Endometrial microvascular endothelial cells (primary cell): ENCODE results near the gene NFATC1. TPM values are rescaled to one million over a fixed set of nuclear protein-coding genes. Genes with fewer than 3 reads are reported as not detected.

Source experiments
- in situ Hi-C: cut with HindIII; loops from 2 replicates; pipeline ENCODE4 v1.10.0; 2017; ENCODE audit warnings: low sequenced_read_pairs, low pct_unique_long_range_greater_than_20kb; ENCODE audit errors: inconsistent ontology term
- total RNA-seq: library from RNA; depleted of rRNA; stranded (reverse); fragments of >200 nt; gene quantifications from one replicate; pipeline ENCODE4 v1.2.3, GENCODE V29; 2015; ENCODE audit errors: inconsistent ontology term

The NFATC1 gene
- total RNA-seq, 1 donor from 2014 or later, result 8.9 TPM

DNA sequence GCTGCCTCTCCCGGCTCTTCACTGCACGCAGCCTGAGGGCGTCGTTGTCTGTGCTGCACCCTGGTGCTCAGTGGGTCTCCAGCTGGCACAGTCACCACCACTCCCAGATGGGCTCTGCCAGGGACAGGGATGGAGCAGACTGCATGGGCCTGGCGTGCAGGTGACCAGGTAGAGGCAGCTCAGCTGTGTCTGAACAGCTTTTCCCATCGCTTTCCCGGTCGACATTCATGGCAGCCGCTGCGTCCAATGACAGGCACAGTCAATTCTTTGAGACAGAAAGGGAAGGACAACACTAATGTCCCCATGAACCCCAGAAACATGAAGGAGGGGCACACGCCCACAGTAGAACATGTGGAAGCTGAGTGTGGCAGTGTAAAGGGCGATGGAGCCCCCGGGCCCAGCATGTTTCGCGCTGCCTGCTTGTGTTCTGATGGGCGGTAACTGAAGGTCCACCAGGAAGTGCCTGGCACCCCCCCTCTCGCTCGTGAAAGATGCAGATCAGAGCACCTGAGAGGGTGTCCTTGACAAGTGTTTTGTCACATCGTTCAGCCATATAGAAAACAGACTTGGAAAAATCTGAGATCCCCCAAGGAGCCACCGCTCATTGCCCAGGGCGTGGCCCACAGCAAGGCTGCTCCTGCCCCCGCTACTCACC is 122.4 kb downstream of the NFATC1 start:
- in situ Hi-C loops, result no loop called here

DNA sequence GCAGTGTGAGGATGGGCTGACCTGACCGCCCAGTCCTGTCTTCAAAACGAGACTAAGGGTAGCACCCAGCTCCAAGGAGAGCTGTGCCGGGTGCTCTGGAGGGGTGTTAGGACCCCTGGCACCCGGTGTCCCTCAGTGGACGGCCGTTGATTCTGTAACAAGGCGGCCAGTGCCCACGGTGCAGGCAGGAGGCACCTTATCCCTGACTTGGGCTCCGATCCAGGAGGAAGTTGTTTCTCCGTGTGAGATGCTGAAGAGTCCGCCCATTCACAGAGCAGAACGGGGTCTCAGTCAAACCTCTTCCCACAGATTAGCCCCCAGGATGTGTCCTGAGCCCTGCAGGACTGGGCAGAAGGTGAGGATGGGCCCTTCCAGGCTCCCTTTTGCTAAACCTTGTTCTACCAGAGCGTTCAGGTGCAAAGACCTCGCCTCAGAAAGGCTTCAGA is 123.0 kb downstream of the NFATC1 start:
- in situ Hi-C loops, result no loop called here

DNA sequence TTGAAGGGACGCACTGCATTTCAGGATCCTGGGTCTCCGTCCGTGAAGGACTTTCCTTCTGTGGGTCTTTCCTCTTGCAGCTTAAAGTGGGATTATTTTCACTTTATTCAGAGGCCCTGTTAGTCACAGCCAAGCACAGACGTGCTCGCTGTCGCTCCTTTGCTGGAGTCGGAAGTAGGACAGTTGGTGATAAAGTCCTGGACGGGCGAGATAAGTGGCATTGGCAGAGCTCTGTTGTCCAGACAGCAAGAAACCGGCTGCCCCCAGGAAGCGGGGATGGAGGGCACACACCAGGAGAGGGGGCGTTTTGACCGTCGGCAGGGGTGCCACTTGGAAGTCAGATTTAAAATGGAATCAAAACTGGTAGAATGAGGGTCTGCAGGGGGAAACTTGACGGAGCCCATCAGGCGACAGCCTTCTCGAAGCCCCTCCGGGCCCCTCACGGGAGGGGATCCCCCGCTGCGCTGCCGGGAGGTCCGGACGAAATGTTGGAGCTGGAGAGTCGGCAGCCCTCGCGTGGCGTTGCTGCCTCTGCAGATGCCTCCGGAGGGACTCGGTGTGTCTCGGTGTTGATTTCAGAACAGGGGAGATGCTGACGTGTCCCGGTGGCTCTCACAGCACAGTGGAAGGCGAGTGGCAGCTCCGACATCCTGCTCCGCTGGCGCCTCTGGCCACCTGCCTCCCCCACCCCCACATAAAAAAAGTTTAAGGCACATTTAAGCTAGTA is 124.2 kb downstream of the NFATC1 start:
- in situ Hi-C loops, result no loop called here

DNA sequence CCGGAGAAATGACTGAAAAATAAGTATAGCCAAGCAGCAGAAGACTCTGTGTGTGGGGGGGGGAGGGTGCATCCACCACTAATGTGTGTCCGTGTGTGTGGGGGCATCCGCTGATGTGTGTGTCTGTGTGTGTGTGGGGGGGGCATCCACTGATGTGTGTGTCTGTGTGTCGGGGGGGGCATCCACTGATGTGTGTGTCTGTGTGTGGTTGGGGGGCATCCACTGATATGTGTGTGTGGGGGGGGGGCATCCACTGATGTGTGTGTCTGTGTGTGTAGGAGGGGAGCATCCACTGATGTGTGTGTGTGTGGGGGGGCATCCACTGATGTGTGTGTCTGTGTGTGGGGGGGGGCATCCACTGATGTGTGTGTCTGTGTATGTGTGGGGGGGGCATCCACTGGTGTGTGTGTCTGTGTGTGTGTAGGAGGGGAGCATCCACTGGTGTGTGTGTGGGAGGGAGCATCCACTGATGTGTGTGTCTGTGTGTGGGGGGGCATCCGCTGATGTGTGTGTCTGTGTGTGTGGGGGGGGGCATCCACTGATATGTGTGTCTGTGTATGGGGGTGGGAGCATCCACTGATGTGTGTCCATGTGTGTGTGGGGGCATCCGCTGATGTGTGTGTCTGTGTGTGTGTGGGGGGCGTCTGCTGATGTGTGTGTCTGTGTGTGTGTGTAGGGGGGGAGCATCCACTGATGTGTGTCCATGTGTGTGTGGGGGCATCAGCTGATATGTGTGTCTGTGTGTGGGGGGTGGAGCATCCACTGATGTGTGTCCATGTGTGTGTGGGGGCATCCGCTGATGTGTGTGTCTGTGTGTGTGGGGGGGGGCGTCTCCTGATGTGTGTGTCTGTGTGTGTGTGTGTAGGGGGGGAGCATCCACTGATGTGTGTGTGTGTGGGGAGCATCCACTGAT is 125.0 kb downstream of the NFATC1 start:
- in situ Hi-C loops, result no loop called here

DNA sequence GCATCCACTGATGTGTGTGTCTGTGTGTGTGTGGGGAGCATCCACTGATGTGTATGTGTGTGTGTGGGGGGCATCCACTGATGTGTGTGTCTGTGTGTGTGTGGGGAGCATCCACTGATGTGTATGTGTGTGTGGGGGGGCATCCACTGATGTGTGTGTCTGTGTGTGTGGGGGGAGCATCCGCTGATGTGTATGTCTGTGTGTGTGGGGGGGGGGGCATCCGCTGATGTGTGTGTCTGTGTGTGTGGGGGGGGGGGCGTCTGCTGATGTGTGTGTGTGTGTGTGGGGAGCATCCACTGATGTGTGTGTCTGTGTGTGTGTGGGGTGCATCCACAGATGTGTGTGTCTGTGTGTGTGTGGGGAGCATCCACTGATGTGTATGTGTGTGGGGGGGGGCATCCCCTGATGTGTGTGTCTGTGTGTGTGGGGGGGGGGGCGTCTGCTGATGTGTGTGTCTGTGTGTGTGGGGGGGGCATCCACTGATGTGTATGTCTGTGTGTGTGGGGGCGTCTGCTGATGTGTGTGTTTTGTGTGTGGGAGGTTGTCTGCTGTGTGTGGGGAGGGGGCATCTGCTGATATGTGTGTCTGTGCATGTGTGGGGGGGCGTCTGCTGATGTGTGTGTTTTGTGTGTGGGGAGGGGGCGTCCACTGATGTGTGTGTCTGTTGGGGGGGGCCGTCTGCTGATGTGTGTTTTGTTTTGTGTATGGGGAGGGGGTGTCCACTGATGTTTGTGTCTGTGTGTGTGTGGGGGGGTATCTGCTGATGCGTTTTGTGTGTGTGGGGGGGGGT is 125.9 kb downstream of the NFATC1 start:
- in situ Hi-C loops, result no loop called here

DNA sequence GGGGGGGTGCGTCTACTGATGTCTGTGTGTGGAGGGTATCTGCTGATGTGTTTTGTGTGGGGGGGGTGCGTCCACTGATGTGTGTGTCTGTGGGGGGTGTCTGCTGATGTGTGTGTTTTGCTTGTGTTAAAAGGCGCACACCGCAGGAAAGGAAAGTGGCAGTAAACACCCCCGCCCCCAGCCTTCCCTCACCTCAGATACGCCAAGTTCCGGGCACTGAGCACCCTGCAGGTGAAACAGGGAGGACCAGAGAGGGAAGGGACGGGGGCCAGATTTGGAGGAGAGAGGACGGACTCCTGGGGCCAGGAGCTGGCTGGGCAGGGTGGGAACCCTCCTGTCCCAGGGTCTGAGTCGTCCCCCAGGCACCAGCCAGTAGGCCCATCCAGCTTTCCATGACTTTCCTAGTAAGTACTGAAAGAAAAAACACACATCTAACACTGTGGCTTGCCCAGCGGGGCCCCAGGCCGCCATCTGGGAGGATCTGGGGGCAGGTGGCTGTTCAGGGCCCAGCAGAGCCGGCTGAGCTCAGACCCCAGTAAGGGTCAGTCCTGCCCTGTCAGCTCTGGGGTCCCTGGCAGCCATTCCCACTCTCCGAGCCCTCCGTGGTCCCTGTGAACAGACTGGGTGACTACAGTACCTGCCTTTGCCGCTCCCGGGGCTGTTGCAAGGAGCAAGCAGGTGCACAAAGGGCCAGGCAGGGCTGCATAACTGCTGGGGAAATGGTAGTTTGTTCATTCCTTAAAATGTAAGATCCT is 126.9 kb downstream of the NFATC1 start:
- in situ Hi-C loops, result no loop called here

DNA sequence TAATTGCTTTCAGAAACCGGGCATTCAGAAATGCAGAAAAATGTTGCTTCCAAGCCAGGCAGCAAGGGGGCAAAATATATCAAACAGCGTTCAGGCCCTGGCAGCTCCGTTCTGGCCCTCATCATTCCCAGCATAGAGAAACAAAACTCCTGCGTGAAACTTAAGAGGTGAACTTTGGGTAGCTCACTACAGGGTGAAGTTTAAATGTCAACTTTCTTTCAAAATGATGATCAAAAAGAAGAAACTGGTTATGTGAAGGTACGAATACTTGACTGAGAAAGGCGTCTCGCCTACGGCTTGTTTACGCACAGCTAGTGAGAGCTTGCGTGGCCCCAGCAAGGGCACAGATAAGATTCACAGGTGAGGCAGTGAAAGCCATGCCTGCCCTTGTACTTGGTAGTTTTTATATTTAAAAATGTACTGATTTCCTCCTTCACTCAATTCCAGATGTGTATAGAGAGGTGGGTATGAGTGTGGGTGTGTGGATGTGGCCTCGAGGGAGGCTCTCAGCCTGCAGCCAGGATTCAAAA is 127.5 kb downstream of the NFATC1 start:
- in situ Hi-C loops, result no loop called here

DNA sequence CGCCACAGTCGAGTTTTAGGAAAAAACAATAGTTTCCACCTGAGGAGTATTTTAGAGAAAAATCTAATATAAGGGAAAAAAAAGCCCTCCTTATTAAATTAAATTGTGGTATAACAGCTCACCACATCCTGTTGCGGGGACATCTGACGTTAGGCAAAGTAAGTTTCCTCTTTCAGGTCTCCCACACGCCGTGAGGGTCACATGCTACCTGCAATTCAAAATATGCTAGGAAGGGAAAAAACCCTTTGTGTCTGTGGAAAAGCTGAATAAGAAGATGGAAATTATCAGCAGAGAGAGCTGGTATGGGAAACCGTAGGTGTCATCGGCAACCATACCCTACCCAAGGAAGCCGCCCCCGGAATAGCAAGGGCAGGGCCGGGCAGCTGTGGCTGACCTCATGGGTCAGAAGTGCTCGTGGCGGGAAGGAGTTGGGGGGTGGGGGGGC is 128.0 kb downstream of the NFATC1 start:
- in situ Hi-C loops, result no loop called here

DNA sequence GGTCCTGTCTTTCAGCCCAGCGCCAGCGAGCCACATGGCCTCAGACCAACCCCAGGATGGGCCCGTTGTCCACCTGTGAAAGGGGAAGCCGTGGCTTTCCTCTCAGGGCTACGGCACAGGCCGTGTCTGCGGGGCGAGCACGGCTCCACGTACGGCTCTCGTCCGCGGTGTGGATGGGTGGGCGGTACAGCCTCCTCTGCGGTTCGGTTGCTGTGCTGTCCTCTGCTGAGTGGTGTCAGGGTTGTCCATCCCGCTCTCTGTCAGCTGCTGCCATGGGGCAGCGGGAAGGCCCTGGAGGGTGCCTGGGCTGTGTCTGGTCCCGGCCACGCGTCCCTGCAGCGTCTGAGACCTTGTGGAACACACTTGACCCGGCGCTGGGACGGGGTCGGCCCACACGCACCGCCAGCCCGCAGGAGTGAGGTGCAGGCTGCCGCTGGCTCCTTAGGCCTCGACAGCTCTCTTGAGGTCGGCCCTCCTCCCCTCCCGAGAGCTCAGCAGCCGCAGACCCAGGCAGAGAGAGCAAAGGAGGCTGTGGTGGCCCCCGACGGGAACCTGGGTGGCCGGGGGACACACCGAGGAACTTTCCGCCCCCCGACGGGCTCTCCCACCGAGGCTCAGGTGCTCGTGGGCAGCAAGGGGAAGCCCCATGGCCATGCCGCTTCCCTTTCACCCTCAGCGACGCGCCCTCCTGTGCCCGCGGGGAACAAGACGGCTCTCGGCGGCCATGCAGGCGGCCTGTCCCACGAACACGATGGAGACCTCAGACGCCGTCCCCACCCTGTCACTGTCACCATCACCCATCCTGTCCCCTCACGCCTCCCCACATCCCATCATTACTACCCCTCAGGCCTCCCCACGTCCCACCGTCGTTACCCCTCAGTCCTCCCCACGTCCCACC is 128.7 kb downstream of the NFATC1 start:
- in situ Hi-C loops, result no loop called here

DNA sequence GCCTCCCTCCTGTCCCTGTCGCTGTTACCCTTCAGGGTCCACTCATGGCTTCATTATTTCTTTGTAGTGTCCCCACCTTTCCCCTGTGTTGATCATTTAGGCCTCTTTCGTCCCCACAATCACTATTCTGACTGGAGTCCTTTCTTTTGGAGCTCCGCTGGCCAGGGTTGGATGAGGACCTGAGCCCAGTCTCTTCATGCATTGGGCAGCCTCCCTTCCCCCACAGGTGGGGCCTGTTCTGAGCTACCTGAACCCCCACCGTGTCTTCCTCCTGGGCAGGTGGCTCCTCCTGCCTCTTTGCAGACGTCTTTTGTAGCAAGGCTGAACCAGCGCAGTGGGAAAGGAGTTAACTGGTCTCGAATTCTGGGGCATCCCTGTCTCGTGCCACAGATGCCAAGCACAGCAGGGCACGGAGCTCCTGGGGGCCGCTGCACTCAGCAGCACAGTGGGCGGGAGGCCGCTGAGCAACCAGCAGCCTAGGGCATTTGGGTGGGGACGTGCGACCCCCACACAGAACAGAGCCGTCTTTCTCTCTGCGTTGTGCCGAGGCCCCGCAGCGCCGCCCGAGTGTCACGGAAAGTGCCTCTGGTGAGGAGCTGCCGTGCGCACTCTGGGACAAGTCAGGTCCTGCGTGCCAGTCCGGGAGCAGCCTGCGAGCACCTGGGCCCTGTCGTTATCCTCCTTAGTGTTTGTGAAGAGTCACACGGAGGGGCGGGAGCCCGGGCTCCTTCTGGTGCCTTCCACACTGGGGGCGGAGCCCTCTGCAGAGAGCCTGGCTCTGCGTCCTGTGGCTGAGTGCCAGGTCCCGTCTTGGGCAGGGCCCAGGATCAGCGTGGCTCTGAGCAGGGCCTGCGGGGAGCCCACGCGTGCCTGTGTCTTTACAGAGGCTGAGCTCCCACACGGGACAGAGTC is 130.1 kb downstream of the NFATC1 start:
- in situ Hi-C loops, result no loop called here

DNA sequence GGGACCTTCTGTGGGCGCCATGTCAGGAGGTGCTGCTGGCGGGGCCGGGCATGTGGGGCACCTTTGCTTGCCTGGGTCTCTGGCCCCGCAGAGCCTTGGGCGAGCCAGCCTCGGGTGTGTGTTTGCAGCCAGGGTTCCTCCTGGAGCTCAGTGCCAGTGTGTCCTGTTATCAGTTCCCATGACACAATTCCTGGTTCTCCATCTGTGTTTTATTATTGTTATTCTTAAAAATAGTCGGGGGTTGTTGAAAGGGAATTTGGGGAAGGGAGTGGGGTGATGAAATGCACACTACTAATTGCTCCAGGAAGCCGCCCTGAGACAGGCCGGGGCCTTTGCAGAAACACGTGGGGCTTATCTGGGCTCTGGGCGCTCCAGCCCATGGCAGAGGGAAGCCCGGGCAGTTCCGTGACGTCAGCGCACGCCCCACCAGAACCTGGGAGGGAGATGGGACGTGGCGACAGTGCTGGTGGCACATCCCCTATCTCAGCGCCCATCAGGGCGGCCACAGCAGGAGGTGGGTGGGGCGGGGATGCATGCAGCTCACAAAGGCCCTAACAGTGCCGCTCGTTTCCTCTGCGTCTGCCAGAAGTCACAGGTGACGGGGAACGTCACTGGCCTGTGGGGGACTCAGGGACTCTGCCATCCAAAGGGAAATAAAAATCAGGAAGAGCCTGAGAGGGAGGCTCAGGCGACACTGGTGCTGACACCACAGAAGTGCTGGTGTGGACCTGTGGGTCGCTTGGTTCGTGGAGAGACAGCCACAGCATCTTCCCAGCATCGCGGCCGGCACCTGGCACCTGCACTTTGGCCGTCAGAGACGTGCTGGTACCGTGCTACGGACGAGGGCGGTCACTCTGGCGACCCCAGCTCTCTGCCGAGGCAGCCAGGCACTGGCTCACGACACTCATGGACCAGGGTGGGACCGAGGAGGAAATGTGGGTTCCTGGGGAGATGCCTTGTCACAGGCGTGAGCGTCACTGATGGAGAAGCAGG is 131.0 kb downstream of the NFATC1 start:
- in situ Hi-C loops, result no loop called here

DNA sequence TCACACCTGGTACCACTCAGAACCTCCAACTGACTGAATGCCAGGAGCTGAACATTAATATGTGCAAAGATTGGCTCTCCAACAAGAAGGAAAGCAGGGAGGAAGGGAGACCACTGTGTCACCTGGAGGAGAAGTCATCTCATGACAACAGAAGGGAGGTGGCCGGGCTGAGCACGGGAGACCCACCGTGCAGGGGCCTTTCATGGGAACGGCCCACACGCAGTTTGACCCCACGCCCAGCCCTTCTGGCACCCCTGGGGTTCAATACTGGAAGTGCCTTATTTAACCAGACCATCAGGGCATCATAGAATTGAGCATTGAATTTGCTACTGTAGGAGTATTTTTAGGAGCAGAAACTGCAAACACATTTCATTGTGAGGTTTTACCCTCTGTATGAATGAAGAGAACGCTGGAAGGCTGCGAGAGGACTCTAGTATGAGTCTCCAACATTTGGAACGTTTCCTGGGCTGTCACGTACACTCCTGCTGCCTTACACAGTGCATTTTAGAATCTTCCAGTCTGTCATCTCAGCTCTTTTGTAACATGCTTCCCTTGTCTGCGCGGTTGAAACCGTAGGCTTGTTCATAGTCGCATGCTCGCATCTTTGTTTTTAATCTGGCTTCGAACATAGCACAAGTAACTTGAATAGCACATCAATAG is 132.1 kb downstream of the NFATC1 start:
- in situ Hi-C loops, result no loop called here

DNA sequence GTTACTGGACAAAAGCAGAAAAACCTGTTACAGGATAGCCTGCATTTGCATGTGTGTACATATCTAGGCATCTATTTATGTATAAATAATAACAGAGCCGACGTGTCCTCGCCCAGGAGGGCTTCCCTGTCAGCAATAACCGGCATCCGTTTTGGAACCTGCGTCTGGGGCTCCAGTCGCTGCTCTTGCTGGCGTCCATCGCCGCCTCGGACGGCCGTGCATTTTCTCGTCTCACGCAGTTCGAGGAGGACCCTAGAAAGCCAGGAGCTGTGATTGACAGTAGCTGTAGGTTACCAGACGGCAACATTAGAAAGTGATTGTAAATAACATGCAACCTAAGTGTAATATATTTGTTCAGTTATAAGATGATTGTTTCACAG is 132.6 kb downstream of the NFATC1 start:
- in situ Hi-C loops, result no loop called here

DNA sequence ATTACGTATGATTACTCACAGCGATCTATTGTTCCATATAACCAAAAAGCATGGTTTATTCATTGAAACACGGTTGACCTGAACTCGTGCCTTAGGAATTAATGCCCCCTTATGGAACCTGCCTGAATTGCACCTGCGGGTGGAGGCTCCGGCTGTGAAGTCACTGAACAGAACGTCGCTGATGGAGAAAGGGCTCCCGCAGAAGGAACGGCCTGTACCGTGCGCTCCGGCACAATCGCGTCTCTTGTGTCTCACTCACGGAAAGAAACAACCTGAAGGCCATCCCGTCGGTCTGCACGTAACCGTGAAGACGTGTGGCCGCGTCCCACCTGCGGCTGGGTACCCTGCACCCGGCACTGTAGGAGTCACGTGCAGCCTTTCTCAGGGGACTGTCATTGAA is 133.1 kb downstream of the NFATC1 start:
- in situ Hi-C loops, result no loop called here
